GM12878 (cell line): ENCODE results near the gene DEFB123. TPM values are rescaled to one million over a fixed set of nuclear protein-coding genes. Genes with fewer than 3 reads are reported as not detected.

Source experiments
- ATAC-seq: fragments of 200-7000 bp; cut with Tn5 transposase; 3 replicates; pipeline ENCODE4 v1.9.1; 2020; ENCODE audit warnings: mild to moderate bottlenecking, moderate library complexity
- BruUV-seq: library from RNA; stranded (reverse); fragments of 400-500 nt; replicated peaks from 2 replicates; lab custom pipeline; 2021; lab: Mats Ljungman, UMichigan
- CTCF ChIA-PET: fragments of 300-600 bp; sonication (Branson Sonifier 250); formaldehyde crosslinking; extraction: SDS; loops from one replicate; lab custom pipeline; 2021; ENCODE audit warnings: inconsistent platforms; lab: Yijun Ruan, JAX
- POLR2A ChIA-PET: fragments of 350-600 bp; formaldehyde crosslinking; extraction: SDS; loops from one replicate; lab custom pipeline; 2021; ENCODE audit warnings: inconsistent platforms; lab: Charles Lee
- RAD21 ChIA-PET: fragments of 300-600 bp; sonication (Branson Sonifier 250); formaldehyde crosslinking; loops from one replicate; lab custom pipeline; 2023; ENCODE audit warnings: antibody characterized with exemption; ENCODE audit not compliant: unreplicated experiment; lab: Charles Lee
- SMC1A ChIA-PET: fragments of 300-600 bp; sonication (Branson Sonifier 250); formaldehyde crosslinking; loops from one replicate; lab custom pipeline; 2023; ENCODE audit not compliant: unreplicated experiment, uncharacterized antibody; lab: Charles Lee
- DNase-seq: peaks from one replicate; pipeline ENCODE4 v3.0.0-alpha.2; 2011; ENCODE audit warnings: low read depth, low spot score
- FAIRE-seq: peaks from 3 replicates; lab custom pipeline; 2011; peaks lifted over from hg19 to GRCh38; lab: Jason Lieb, UNC
- H2AFZ ChIP-seq: 2 replicates; pipeline ENCODE4 v1.6.0; 2011; ENCODE audit warnings: low read depth, low read length, control low read depth; ENCODE audit not compliant: control insufficient read depth
- H3K27ac ChIP-seq: 2 replicates; pipeline ENCODE4 v1.5.1; 2011; ENCODE audit warnings: control low read depth; ENCODE audit not compliant: control insufficient read depth, insufficient read depth
- H3K27me3 ChIP-seq, 2 experiments: replicated peaks in 1 of 2; 2 replicates each; pipeline versions ENCODE4 v1.6.0 to v1.6.1; 2011; ENCODE audit warnings: low read length in 1 of 2; ENCODE audit not compliant: control insufficient read depth in 2 of 2, insufficient read depth in 2 of 2
- H3K36me3 ChIP-seq, 2 experiments: 2 replicates each; pipeline ENCODE4 v1.5.1; 2011; ENCODE audit warnings: low read length in 1 of 2; ENCODE audit not compliant: control insufficient read depth in 2 of 2, insufficient read depth in 2 of 2
- H3K4me1 ChIP-seq: 2 replicates; pipeline ENCODE4 v1.6.1; 2011; ENCODE audit warnings: mild to moderate bottlenecking, low read length, moderate library complexity, mixed read lengths; ENCODE audit not compliant: control insufficient read depth, insufficient read depth
- H3K4me2 ChIP-seq: 2 replicates; pipeline ENCODE4 v1.6.0; 2011; ENCODE audit warnings: control low read depth; ENCODE audit not compliant: control insufficient read depth, insufficient read depth
- H3K4me3 ChIP-seq: fragments of 200-600 bp; sonication (generic); 2 replicates; pipeline ENCODE4 v1.5.1; 2016
- H3K79me2 ChIP-seq: 2 replicates; pipeline ENCODE4 v1.6.0; 2011; ENCODE audit warnings: low read length; ENCODE audit not compliant: control insufficient read depth, insufficient read depth
- H3K9ac ChIP-seq: 2 replicates; pipeline ENCODE4 v1.8.0; 2011; ENCODE audit warnings: low read length, control low read depth, mixed read lengths; ENCODE audit not compliant: control insufficient read depth, insufficient read depth
- H3K9me3 ChIP-seq: replicated peaks from 3 replicates; pipeline ENCODE4 v1.5.1; 2011; ENCODE audit warnings: mild to moderate bottlenecking, low read length; ENCODE audit not compliant: control insufficient read depth, insufficient read depth
- H4K20me1 ChIP-seq: 2 replicates; pipeline ENCODE4 v1.6.0; 2011; ENCODE audit not compliant: control insufficient read depth, insufficient read depth
- BHLHE40 ChIP-seq, 2 experiments: fragments of 450-650 bp in 1 of 2; IDR thresholded peaks; 2 replicates each; pipeline ENCODE4 v1.6.1; 2011 to 2017; ENCODE audit warnings: low read depth in 2 of 2, borderline replicate concordance in 1 of 2, improper control_type of control experiment in 1 of 2, low read length in 1 of 2, mild to moderate bottlenecking in 1 of 2
- CBFB ChIP-seq: IDR thresholded peaks from 2 replicates; pipeline ENCODE4 v1.6.1; 2016; ENCODE audit warnings: antibody characterized with exemption, low read depth
- CHD2 ChIP-seq: IDR thresholded peaks from 2 replicates; pipeline ENCODE4 v1.6.1; 2011; ENCODE audit warnings: low read depth, low read length, improper control_type of control experiment, borderline replicate concordance
- GABPA ChIP-seq: IDR thresholded peaks from 2 replicates; pipeline ENCODE4 v1.6.1; 2014; ENCODE audit warnings: antibody characterized with exemption, low read depth, mild to moderate bottlenecking, inconsistent platforms
- HCFC1 ChIP-seq: fragments of 150-350 bp; IDR thresholded peaks from 2 replicates; pipeline ENCODE4 v1.6.1; 2014; ENCODE audit warnings: low read length
- HDAC2 ChIP-seq: fragments of 200-600 bp; sonication (generic); IDR thresholded peaks from 2 replicates; pipeline ENCODE4 v1.6.1; 2017
- IKZF2 ChIP-seq, 2 experiments: fragments of 450-650 bp; IDR thresholded peaks; 2 replicates each; pipeline ENCODE4 v1.6.1; 2017; ENCODE audit warnings: mild to moderate bottlenecking in 2 of 2, moderate library complexity in 2 of 2
- MYB ChIP-seq: fragments of 150-350 bp; IDR thresholded peaks from 2 replicates; pipeline ENCODE4 v1.6.1; 2014; ENCODE audit warnings: mild to moderate bottlenecking, low read depth, low read length, borderline replicate concordance
- NFXL1 ChIP-seq: fragments of 450-650 bp; IDR thresholded peaks from 2 replicates; pipeline ENCODE4 v1.6.1; 2017; ENCODE audit warnings: antibody characterized with exemption, mild to moderate bottlenecking, borderline replicate concordance
- POLR2AphosphoS2 ChIP-seq: IDR thresholded peaks from 2 replicates; pipeline ENCODE4 v1.6.1; 2011; ENCODE audit warnings: low read depth, mild to moderate bottlenecking, low read length, improper control_type of control experiment, moderate library complexity
- RCOR1 ChIP-seq: conservative IDR thresholded peaks from 2 replicates; pipeline ENCODE4 v1.6.1; 2012; ENCODE audit warnings: low read depth, low read length, improper control_type of control experiment
- SMAD1 ChIP-seq: fragments of 450-650 bp; IDR thresholded peaks from 2 replicates; pipeline ENCODE4 v1.6.1; 2018; ENCODE audit warnings: mild to moderate bottlenecking, low read depth; ENCODE audit not compliant: partially characterized antibody
- SMAD5 ChIP-seq: IDR thresholded peaks from 2 replicates; pipeline ENCODE4 v1.6.1; 2016; ENCODE audit warnings: antibody characterized with exemption, low read depth
- SPI1 ChIP-seq: IDR thresholded peaks from 2 replicates; pipeline ENCODE4 v1.6.1; 2011; ENCODE audit warnings: low read depth, mild to moderate bottlenecking, low read length, moderate library complexity, borderline replicate concordance; ENCODE audit not compliant: insufficient read depth
- WGBS: methylation state at CpG from one replicate; pipeline ENCODE4 v1.1.6; 2016; ENCODE audit warnings: low lambda C conversion rate; ENCODE audit not compliant: insufficient replicate concordance, insufficient coverage; ENCODE audit errors: missing lambda C conversion rate; 5-methylcytosine and 5-hydroxymethylcytosine counted together
- in situ Hi-C: fragments of 300-500 bp; cut with MboI; formaldehyde crosslinking; loops from 9 replicates; pipeline ENCODE4 v1.14.3; 2018; ENCODE audit warnings: mixed read lengths
- intact Hi-C: fragments of 100-400 bp; cut with micrococcal nuclease; formaldehyde crosslinking; loops from one replicate; pipeline ENCODE4 v1.14.2; 2022; ENCODE audit not compliant: unreplicated experiment
- polyA plus RNA-seq, 11 experiments: library from polyadenylated mRNA; depleted of rRNA in 4 of 11; unstranded in 6 of 11; stranded (reverse) in 5 of 11; fragments of >200 nt; fragmentation: Nextera tagmentation in 4 of 11; fragmentation: Illumina TruSeq in 1 of 11; extraction: Ambion mirVana in 4 of 11; extraction: Trizol in 1 of 11; gene quantifications; 1 replicate in 1 of 11; 2 replicates in 10 of 11; pipeline versions ENCODE4 v1.2.1 to v1.2.3, GENCODE V29; 2011 to 2016; ENCODE audit warnings: inconsistent platforms in 2 of 11, missing spikeins in 2 of 11, low read depth in 1 of 11
- total RNA-seq, 4 experiments: library from RNA; depleted of rRNA in 3 of 4; stranded (reverse); fragments of >200 nt in 3 of 4; fragmentation: Illumina TruSeq in 1 of 4; extraction: Trizol in 1 of 4; gene quantifications; 2 replicates each; pipeline versions ENCODE4 v1.2.1 to v1.2.3, GENCODE V29; 2013 to 2021
- TF ChIP-seq, protein P1 (sequence below): IDR thresholded peaks from 2 replicates; pipeline ENCODE4 v1.6.1; 2012; ENCODE audit warnings: low read depth, low read length, improper control_type of control experiment
- TF ChIP-seq, protein P2 (sequence below): fragments of 450-650 bp; IDR thresholded peaks from 2 replicates; pipeline ENCODE4 v1.6.1; 2017; ENCODE audit warnings: borderline replicate concordance
- TF ChIP-seq, protein P3 (sequence below): fragments of 450-650 bp; IDR thresholded peaks from 2 replicates; pipeline ENCODE4 v1.6.1; 2018; ENCODE audit warnings: mild to moderate bottlenecking, low read depth, moderate library complexity; ENCODE audit not compliant: partially characterized antibody

DEFB123 gene
- total and polyA plus RNA-seq, 10 of the 15 experiments (the other 5 are each of a cell fraction or from before 2014, with no cell fraction given), result not detected

DNA sequence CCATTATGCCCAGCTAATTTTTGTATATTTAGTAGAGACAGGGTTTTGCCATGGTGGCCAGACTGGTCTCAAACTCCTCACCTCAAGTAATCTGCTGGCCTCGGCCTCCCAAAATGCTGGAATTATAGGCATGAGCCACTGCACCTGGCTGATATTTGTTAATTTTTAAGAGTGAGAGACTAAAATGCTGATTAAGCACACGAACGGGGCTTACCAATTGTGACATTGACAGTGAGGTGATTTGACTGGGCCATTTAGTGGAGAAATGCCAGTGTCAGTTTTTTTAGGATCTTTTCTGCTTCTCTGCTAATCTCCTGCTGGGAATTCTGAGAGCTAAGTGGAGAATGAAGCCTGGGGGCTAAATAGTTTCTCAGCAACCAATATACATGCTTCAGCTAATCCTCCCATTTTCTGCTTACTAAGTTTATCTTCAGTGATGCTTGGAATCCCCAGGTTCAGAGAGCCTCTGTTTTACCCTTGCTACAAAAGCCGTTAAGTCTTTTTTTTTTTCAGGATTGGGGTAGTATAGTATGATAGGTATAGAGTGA is 9.8 kb upstream of the DEFB123 start (continued):
- TF ChIP-seq SMAD5, result no peak
- TF ChIP-seq NFXL1, result no peak
- no peak for TF ChIP-seq POLR2AphosphoS2
- TF ChIP-seq CHD2, result no peak
- TF ChIP-seq, protein P1, sequence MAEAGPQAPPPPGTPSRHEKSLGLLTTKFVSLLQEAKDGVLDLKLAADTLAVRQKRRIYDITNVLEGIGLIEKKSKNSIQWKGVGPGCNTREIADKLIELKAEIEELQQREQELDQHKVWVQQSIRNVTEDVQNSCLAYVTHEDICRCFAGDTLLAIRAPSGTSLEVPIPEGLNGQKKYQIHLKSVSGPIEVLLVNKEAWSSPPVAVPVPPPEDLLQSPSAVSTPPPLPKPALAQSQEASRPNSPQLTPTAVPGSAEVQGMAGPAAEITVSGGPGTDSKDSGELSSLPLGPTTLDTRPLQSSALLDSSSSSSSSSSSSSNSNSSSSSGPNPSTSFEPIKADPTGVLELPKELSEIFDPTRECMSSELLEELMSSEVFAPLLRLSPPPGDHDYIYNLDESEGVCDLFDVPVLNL, result no peak
- TF ChIP-seq BHLHE40 (IDR thresholded peaks at IDR 0.05; ENCODE audit: borderline replicate concordance in 1 of 2, low read depth in 2 of 2, low read length in 1 of 2), result no peak
- no peak for TF ChIP-seq SPI1
- no peak for TF ChIP-seq IKZF2 (IDR thresholded peaks at IDR 0.05)
- no peak for TF ChIP-seq GABPA
- TF ChIP-seq, all 136 proteins: peak for 0

DNA sequence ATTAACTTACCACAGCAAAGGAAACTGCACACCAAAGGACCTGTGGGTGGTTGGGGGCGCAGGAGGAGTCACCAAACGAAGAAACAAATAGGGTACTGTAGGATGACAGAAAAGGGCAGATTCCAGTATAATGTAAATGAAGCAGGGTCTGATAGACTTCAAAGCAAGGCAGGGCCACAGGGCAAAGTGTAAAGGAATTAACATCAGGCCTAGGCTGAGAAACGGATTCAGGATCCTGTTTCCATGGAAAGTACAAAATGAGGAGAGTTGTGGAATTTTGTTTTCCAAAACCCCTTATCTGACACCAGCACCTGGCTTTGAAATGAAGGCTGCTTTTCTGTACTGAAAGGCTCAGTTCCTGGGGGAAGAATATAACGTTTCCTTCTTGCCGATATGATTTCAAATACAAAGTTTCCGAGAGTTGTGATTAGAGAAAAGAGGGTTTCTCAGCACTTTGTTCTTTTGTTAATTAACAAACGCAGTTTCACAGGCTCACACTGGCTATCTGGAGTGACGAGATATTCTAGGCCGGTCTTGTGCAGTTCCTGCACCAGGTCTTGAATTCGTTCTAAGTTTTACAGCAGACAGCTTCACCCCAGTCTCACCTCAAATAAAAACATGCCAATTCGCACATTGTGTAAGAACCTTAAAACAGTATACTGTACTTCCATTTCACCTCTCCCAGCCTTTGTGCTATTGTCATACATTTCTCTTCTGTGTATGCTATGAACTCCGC is 5.8 kb downstream of the DEFB123 start:
- Histone ChIP-seq H3K4me3 (no peak overlapping the region), H3K4me1 (no peaks in the 10 kb centered on the region), H4K20me1 (no peaks in the 10 kb centered on the region), H3K9me3 (no peaks in the 10 kb centered on the region), H3K9ac (no peak overlapping the region), H3K27ac (no peak overlapping the region), H3K4me2 (no peak overlapping the region), H2AFZ (no peak overlapping the region), H3K79me2 (no peaks in the 10 kb centered on the region), H3K27me3 (no peaks in the 10 kb centered on the region; a peak in 1 of 4 replicates), H3K36me3 (no peaks in the 10 kb centered on the region)
- DNase-seq (no peak), ATAC-seq (no peak), FAIRE-seq (no peak)
- ChIA-PET SMC1A (no interaction called here), RAD21 (no interaction called here), CTCF (no interaction called here), POLR2A (no interaction called here)
- intact Hi-C loops, result no loop called here
- 38% methylated on average over 12 of the region's 12 CpGs for WGBS
- BruUV-seq, result no TSS peak
- in situ Hi-C loops, result no loop called here
- TF ChIP-seq, protein P2, sequence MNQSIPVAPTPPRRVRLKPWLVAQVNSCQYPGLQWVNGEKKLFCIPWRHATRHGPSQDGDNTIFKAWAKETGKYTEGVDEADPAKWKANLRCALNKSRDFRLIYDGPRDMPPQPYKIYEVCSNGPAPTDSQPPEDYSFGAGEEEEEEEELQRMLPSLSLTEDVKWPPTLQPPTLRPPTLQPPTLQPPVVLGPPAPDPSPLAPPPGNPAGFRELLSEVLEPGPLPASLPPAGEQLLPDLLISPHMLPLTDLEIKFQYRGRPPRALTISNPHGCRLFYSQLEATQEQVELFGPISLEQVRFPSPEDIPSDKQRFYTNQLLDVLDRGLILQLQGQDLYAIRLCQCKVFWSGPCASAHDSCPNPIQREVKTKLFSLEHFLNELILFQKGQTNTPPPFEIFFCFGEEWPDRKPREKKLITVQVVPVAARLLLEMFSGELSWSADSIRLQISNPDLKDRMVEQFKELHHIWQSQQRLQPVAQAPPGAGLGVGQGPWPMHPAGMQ, result no peak
- no peak for TF ChIP-seq HDAC2
- TF ChIP-seq SMAD1, result no peak
- no peak for TF ChIP-seq HCFC1
- TF ChIP-seq CBFB, result no peak
- TF ChIP-seq MYB, result no peak
- TF ChIP-seq, protein P3, sequence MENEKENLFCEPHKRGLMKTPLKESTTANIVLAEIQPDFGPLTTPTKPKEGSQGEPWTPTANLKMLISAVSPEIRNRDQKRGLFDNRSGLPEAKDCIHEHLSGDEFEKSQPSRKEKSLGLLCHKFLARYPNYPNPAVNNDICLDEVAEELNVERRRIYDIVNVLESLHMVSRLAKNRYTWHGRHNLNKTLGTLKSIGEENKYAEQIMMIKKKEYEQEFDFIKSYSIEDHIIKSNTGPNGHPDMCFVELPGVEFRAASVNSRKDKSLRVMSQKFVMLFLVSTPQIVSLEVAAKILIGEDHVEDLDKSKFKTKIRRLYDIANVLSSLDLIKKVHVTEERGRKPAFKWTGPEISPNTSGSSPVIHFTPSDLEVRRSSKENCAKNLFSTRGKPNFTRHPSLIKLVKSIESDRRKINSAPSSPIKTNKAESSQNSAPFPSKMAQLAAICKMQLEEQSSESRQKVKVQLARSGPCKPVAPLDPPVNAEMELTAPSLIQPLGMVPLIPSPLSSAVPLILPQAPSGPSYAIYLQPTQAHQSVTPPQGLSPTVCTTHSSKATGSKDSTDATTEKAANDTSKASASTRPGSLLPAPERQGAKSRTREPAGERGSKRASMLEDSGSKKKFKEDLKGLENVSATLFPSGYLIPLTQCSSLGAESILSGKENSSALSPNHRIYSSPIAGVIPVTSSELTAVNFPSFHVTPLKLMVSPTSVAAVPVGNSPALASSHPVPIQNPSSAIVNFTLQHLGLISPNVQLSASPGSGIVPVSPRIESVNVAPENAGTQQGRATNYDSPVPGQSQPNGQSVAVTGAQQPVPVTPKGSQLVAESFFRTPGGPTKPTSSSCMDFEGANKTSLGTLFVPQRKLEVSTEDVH, result no peak
- TF ChIP-seq RCOR1, result no peak
